Measurements from ENCODE around the gene MYO5B. TPM values are rescaled to one million over a fixed set of nuclear protein-coding genes. Genes with fewer than 3 reads are reported as not detected.
"Not testable (repeated sequence)": the region's sequence is repeated elsewhere in the genome, so short reads cannot be mapped to it uniquely, and the experiment has no call there.

The MYO5B gene
- total RNA-seq, 1 donor from 2014 or later: 114 TPM

- Histone ChIP-seq H3K36me3 (ENCODE audit: control insufficient read depth, insufficient read depth, low read length) (no peaks in the 10 kb centered on the region), H3K4me3 (ENCODE audit: low read depth, low read length) (no peak overlapping the region), H3K27me3 (ENCODE audit: control insufficient read depth, insufficient read depth, low read length) (no peaks in the 10 kb centered on the region)
- no peak for DNase-seq (ENCODE audit: low read depth)
- TF ChIP-seq, protein P1, sequence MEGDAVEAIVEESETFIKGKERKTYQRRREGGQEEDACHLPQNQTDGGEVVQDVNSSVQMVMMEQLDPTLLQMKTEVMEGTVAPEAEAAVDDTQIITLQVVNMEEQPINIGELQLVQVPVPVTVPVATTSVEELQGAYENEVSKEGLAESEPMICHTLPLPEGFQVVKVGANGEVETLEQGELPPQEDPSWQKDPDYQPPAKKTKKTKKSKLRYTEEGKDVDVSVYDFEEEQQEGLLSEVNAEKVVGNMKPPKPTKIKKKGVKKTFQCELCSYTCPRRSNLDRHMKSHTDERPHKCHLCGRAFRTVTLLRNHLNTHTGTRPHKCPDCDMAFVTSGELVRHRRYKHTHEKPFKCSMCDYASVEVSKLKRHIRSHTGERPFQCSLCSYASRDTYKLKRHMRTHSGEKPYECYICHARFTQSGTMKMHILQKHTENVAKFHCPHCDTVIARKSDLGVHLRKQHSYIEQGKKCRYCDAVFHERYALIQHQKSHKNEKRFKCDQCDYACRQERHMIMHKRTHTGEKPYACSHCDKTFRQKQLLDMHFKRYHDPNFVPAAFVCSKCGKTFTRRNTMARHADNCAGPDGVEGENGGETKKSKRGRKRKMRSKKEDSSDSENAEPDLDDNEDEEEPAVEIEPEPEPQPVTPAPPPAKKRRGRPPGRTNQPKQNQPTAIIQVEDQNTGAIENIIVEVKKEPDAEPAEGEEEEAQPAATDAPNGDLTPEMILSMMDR (IDR thresholded peaks at IDR 0.05; ENCODE audit: insufficient read depth, low read length, poor library complexity, severe bottlenecking): no peak
Observed at GRCh38 chr18:50096766-50097435, 98.0 kb downstream of the MYO5B start.

GRCh38 chr18:50094786-50095185 lies 100.2 kb downstream of the MYO5B start:
- not testable (repeated sequence) for H3K4me3 ChIP-seq (ENCODE audit: low read depth, low read length); DNase-seq (ENCODE audit: low read depth); H3K36me3 ChIP-seq (ENCODE audit: control insufficient read depth, insufficient read depth, low read length); H3K27me3 ChIP-seq (ENCODE audit: control insufficient read depth, insufficient read depth, low read length)

DNA sequence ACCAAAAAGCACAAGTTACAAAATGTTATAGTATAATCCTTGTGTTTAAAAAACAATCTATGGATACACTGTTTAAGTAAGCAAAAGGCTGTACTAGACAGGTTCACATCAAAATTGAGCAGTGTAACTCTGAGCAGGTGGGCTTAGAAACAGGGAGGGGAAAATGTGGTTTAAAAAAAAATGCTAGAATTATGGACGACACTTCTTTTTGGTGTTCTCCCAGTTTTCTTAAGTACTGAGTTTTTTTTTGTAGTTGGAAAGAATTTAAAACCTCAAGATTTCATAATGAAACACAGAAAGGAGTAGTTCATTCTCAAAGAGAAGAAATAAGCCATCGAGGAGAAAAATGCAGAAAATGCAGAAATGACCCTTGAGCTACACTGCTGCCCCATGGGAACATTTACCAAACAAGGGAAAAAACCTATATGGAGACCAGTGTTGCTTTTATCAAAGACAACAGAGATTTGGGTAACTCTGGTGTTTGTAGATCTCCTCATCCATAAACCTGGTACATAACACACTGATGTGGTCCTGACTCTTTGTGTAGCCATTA lies 100.7 kb downstream of the MYO5B start:
- TF ChIP-seq, protein P1 (IDR thresholded peaks at IDR 0.05; ENCODE audit: insufficient read depth, low read length, poor library complexity, severe bottlenecking): no peak
- Histone ChIP-seq H3K36me3 (ENCODE audit: control insufficient read depth, insufficient read depth, low read length) (no peaks in the 10 kb centered on the region), H3K27me3 (ENCODE audit: control insufficient read depth, insufficient read depth, low read length) (no peaks in the 10 kb centered on the region), H3K4me3 (ENCODE audit: low read depth, low read length) (no peak overlapping the region)
- no peak for DNase-seq (ENCODE audit: low read depth)

GRCh38 chr18:50093366-50094064 lies 101.4 kb downstream of the MYO5B start:
- no peak for DNase-seq (ENCODE audit: low read depth)
- no peaks in the 10 kb centered on the region for H3K27me3 ChIP-seq (ENCODE audit: control insufficient read depth, insufficient read depth, low read length)
- no peak overlapping the region for H3K4me3 ChIP-seq (ENCODE audit: low read depth, low read length)
- H3K36me3 ChIP-seq (ENCODE audit: control insufficient read depth, insufficient read depth, low read length): no peaks in the 10 kb centered on the region
- TF ChIP-seq, protein P1 (IDR thresholded peaks at IDR 0.05; ENCODE audit: insufficient read depth, low read length, poor library complexity, severe bottlenecking): no peak

DNA sequence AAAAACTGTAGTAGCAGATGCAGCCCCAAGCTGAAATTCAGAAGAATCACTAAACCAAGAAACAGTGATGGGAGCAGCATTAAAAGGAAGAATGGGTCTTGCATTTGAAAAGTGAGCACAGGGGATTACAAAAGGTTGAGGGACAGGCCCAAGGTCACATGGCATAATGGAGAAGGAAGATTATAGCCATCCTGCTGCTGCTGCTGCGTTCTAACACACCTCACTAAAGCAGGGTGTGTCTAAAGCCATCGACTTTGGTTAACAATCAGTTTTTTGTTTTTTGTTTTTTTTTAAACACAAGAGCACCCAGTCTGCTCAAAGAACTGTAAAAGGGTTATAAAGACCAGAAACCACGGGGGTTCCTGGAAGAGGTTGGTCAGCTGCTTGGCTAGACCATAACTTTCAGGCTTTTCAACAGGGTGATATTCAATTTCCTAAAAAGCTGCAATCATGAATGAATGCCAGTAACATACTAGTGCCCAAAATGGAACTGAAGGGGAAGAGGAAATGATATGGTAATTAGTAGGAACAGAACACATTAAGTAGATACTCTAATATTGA lies 102.6 kb downstream of the MYO5B start:
- no peak overlapping the region for H3K4me3 ChIP-seq (ENCODE audit: low read depth, low read length)
- TF ChIP-seq, protein P1 (IDR thresholded peaks at IDR 0.05; ENCODE audit: insufficient read depth, low read length, poor library complexity, severe bottlenecking): no peak
- no peak for DNase-seq (ENCODE audit: low read depth)
- no peaks in the 10 kb centered on the region for H3K27me3 ChIP-seq (ENCODE audit: control insufficient read depth, insufficient read depth, low read length)
- H3K36me3 ChIP-seq (ENCODE audit: control insufficient read depth, insufficient read depth, low read length): no peaks in the 10 kb centered on the region

DNA sequence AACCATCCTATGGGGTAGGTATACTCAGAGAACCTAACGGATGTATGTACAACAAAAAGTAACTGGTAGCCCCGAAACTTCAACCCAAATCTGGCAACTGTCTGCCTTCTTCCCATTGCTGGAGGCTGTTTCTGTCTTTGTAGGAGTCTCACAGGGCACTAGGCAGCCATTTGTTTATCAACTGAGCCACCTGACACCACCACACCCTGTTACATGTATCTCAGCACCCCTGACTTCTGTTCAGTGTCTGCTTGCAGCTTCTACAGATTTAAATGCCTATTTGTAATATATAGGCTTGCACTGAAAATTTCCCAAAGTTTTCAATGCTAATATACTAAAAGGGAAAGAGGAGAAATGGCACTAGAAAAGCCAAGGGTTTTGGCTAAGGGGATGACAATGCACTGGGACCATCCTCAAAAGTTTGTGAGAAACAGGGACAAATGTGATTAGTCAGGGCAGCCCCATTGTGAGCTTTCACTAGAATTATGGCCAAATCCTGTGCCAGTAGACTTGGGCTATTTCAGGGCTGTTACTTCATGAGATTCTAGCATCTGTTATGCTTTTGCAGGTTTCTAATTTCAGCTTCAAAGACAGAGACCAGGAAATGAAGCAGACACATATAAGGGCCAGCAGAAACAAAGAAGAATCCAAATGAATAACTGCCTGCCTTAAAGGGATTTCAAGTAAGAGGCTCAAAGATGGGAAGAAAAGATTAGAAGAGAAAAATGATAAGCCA lies 103.3 kb downstream of the MYO5B start:
- Histone ChIP-seq H3K36me3 (ENCODE audit: control insufficient read depth, insufficient read depth, low read length) (no peaks in the 10 kb centered on the region), H3K4me3 (ENCODE audit: low read depth, low read length) (no peak overlapping the region), H3K27me3 (ENCODE audit: control insufficient read depth, insufficient read depth, low read length) (no peaks in the 10 kb centered on the region)
- TF ChIP-seq, protein P1 (IDR thresholded peaks at IDR 0.05; ENCODE audit: insufficient read depth, low read length, poor library complexity, severe bottlenecking): no peak
- DNase-seq (ENCODE audit: low read depth): no peak
